Right lobe of liver (tissue), 4 donors: Measurements from ENCODE around the gene CAPN12.
A peak's percentile ranks its signal among the peaks of the same experiment; 100 is the strongest.

ENCODE experiments used
- POLR2A ChIP-seq: fragments of 450-650 bp; IDR thresholded peaks from one replicate; pipeline ENCODE4 v1.6.1; 2017; ENCODE audit warnings: antibody characterized with exemption, mild to moderate bottlenecking
- TF ChIP-seq, protein P1 (sequence below), 4 donors: fragments of 200-600 bp in 3 of 4; fragments of 450-650 bp in 1 of 4; IDR thresholded peaks; one replicate each; pipeline versions ENCODE4 v1.5.1 to v1.8.0; 2016 to 2022; ENCODE audit warnings: antibody characterized with exemption in 4 of 4, mild to moderate bottlenecking in 2 of 4
- donor health status: DM: no; HTN: no; CAD: no.
- donor health status: DM: no; HTN: no; CAD: no.
- donor health status: DM: no; HTN: yes; CAD: no.

DNA sequence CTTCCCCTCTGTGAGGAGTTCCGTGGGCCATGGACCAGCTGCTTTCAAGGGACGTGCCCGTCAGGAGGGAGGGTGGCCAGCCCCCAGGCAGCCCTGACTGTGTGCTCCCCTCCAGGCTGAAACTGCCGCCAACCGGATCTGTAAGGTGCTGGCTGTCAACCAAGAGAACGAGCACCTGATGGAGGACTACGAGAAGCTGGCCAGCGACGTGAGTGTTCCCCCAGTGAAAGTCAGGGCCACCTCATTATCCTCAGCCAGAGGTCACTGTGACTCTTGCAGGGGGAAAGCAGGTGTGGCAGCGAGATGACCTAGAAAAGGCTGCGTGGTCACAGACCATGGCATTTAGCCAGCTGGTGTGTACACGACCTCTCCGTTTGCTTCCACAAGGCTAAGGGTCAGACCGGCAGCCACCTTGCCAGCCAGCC lies 29.9 kb downstream of the CAPN12 start:
- TF ChIP-seq POLR2A = no peak
- TF ChIP-seq, protein P1, sequence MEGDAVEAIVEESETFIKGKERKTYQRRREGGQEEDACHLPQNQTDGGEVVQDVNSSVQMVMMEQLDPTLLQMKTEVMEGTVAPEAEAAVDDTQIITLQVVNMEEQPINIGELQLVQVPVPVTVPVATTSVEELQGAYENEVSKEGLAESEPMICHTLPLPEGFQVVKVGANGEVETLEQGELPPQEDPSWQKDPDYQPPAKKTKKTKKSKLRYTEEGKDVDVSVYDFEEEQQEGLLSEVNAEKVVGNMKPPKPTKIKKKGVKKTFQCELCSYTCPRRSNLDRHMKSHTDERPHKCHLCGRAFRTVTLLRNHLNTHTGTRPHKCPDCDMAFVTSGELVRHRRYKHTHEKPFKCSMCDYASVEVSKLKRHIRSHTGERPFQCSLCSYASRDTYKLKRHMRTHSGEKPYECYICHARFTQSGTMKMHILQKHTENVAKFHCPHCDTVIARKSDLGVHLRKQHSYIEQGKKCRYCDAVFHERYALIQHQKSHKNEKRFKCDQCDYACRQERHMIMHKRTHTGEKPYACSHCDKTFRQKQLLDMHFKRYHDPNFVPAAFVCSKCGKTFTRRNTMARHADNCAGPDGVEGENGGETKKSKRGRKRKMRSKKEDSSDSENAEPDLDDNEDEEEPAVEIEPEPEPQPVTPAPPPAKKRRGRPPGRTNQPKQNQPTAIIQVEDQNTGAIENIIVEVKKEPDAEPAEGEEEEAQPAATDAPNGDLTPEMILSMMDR (IDR thresholded peaks at IDR 0.05) = peak in 2 of 4 donors; percentile 14 to 21
